Measurements from ENCODE around the gene ASB8. TPM values are rescaled to one million over a fixed set of nuclear protein-coding genes. Genes with fewer than 3 reads are reported as not detected.
A peak's percentile ranks its signal among the peaks of the same experiment; 100 is the strongest.

Gene ASB8
- polyA plus RNA-seq, 3 donors = 23.8 to 50.0 (median 38.4) TPM

DNA sequence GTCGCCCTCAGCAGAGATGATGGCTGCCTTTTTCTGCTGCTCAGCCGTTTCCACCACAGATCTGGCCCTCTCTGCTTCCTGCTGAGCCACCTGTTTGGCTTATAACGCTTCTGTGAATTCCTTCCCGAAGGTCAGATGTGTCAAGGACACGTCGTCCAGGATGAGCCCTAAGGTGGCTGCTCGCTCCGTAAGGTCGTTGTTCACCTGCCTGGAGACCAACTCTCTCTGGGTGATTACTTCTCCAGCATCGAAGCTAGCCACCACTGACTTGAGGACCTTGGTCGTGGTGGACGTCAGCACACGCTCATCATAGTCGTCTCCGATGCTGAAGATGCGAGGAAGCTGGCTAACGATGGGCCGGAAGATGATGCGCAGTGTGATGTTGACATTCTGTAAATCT, 11.7 kb upstream of the ASB8 start:
- H3K4me3 Mint-ChIP-seq = no peak overlapping the region
- H3K27me3 ChIP-seq (ENCODE audit: control insufficient read depth in 2 of 2, insufficient read depth in 2 of 2, low read length in 2 of 2) = no peaks in the 10 kb centered on the region
- intact Hi-C loops (cut with micrococcal nuclease) = no loop called here

DNA sequence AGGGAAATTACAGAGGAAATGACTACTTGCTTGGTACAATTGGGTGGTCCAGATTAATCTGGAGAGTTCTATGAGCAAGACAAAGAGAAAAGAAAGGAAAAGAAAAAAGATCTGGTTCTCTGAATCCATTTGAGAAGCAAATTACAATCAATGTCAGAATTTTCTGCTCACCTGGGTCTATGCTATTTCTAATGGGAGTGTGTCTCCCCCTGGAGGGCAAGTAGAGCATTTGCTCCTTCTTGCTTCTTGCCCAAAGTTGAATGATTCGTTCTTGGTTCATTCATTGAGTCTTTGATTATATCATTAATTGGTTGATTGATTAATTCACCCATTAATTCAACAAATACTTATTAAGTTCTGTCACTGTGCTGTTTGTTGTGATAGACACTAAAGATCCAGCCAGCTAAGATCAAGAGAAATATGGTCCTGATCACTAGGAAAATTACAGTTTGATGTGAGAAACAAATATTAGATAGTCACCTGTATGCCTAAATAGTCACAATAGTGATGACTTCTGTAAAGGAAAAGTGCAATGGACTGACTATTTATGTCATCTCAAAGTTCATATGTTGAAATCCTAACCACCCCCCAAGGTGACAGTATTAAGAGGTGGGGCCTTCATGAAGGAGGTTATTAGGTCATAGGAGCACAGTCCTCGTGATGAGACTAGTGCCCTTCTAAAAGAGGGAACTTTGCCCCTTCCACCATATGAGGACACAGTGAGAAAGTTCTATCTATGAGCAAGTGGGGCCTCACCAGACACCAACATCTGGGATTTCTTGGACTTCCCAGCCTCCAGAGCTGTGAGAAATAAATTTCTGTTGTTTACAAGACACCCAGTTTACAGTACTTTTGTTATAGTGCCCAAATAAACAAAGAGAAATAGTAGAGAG, 8.0 kb upstream of the ASB8 start:
- H3K36me3 ChIP-seq (replicated peaks in 1 of 2; ENCODE audit: control insufficient read depth in 1 of 2, insufficient read depth in 2 of 2, low read length in 2 of 2) = no peaks in the 10 kb centered on the region
- peaks cover 0 to 2% of the 10 kb centered on the region in 2 donors for H3K27me3 ChIP-seq (ENCODE audit: control insufficient read depth in 2 of 2, insufficient read depth in 2 of 2, low read length in 2 of 2)
- H3K27ac Mint-ChIP-seq = peak overlapping the region in 1 of 7 donors; percentile 24
- H3K4me1 Mint-ChIP-seq = peaks cover 3% of the 10 kb centered on the region
- H3K4me3 ChIP-seq (replicated peaks in 1 of 3; ENCODE audit: low read depth in 2 of 3, low read length in 3 of 3) = no peak overlapping the region
- no peak overlapping the region for H2AFZ ChIP-seq (ENCODE audit: insufficient read depth, low read depth, low read length, poor library complexity, severe bottlenecking)
- H3K79me2 ChIP-seq (ENCODE audit: insufficient read depth, low read length) = no peaks in the 10 kb centered on the region
- no peaks in the 10 kb centered on the region for H3K9me3 Mint-ChIP-seq
- TF ChIP-seq CTCF (IDR thresholded peaks at IDR 0.05) = peak; percentile 98
- H3K27ac ChIP-seq (ENCODE audit: low read depth in 1 of 2, low read length in 2 of 2) = no peak overlapping the region
- no CpG with 5 or more reads among the region's 2 CpGs for WGBS (ENCODE audit: insufficient coverage)
- H3K27me3 Mint-ChIP-seq (ENCODE audit: low read depth in 3 of 3) = peaks cover 0 to 4% (median 4%) of the 10 kb centered on the region in 3 donors
- no peaks in the 10 kb centered on the region for H4K20me1 ChIP-seq (ENCODE audit: insufficient read depth, low read length)
- H3K36me3 Mint-ChIP-seq = no peaks in the 10 kb centered on the region
- intact Hi-C loops (cut with micrococcal nuclease) = no loop called here
- no peak overlapping the region for H3K4me2 ChIP-seq (replicated peaks; ENCODE audit: extremely low read depth, low read length, poor library complexity, severe bottlenecking)
- H3K9ac ChIP-seq (ENCODE audit: insufficient read depth, low read length, poor library complexity, severe bottlenecking) = no peak overlapping the region
- no peaks in the 10 kb centered on the region for H3K9me3 ChIP-seq (replicated peaks in 1 of 2; ENCODE audit: control insufficient read depth in 1 of 2, insufficient read depth in 1 of 2, low read length in 2 of 2)
- H3K4me3 Mint-ChIP-seq = no peak overlapping the region
- peak; percentile 41 to 60 (median 58) for DNase-seq
- H3K4me1 ChIP-seq (ENCODE audit: control insufficient read depth in 1 of 2, insufficient read depth in 2 of 2, low read length in 2 of 2) = no peaks in the 10 kb centered on the region

More for the DNA sequence above, 11.7 kb upstream of the ASB8 start:
- Mint-ChIP-seq H3K27me3 (ENCODE audit: low read depth in 3 of 3) (peaks cover 0 to 6% (median 4%) of the 10 kb centered on the region in 3 donors), H3K36me3 (no peaks in the 10 kb centered on the region), H3K9me3 (no peaks in the 10 kb centered on the region), H3K27ac (no peak overlapping the region), H3K4me1 (no peaks in the 10 kb centered on the region)
- Histone ChIP-seq H3K9me3 (replicated peaks in 1 of 2; ENCODE audit: control insufficient read depth in 1 of 2, insufficient read depth in 1 of 2, low read length in 2 of 2) (no peaks in the 10 kb centered on the region), H3K36me3 (replicated peaks in 1 of 2; ENCODE audit: control insufficient read depth in 1 of 2, insufficient read depth in 2 of 2, low read length in 2 of 2) (no peaks in the 10 kb centered on the region), H4K20me1 (ENCODE audit: insufficient read depth, low read length) (no peaks in the 10 kb centered on the region), H3K9ac (ENCODE audit: insufficient read depth, low read length, poor library complexity, severe bottlenecking) (no peak overlapping the region), H3K79me2 (ENCODE audit: insufficient read depth, low read length) (no peaks in the 10 kb centered on the region), H3K27ac (ENCODE audit: low read depth in 1 of 2, low read length in 2 of 2) (no peak overlapping the region), H3K4me3 (replicated peaks in 1 of 3; ENCODE audit: low read depth in 2 of 3, low read length in 3 of 3) (no peak overlapping the region), H2AFZ (ENCODE audit: insufficient read depth, low read depth, low read length, poor library complexity, severe bottlenecking) (no peak overlapping the region), H3K4me1 (ENCODE audit: control insufficient read depth in 1 of 2, insufficient read depth in 2 of 2, low read length in 2 of 2) (no peaks in the 10 kb centered on the region), H3K4me2 (replicated peaks; ENCODE audit: extremely low read depth, low read length, poor library complexity, severe bottlenecking) (no peak overlapping the region)
- no peak for TF ChIP-seq CTCF (IDR thresholded peaks at IDR 0.05)
- WGBS (ENCODE audit: insufficient coverage) = 97% methylated on average over 19 of the region's 19 CpGs
- DNase-seq = no peak

All from CD14-positive monocyte (primary cell).